ENCODE data around the gene WBP1L. TPM values are rescaled to one million over a fixed set of nuclear protein-coding genes. Genes with fewer than 3 reads are reported as not detected.

Gene WBP1L
- total RNA-seq, 2 donors from 2014 or later: 136 to 168 TPM

DNA sequence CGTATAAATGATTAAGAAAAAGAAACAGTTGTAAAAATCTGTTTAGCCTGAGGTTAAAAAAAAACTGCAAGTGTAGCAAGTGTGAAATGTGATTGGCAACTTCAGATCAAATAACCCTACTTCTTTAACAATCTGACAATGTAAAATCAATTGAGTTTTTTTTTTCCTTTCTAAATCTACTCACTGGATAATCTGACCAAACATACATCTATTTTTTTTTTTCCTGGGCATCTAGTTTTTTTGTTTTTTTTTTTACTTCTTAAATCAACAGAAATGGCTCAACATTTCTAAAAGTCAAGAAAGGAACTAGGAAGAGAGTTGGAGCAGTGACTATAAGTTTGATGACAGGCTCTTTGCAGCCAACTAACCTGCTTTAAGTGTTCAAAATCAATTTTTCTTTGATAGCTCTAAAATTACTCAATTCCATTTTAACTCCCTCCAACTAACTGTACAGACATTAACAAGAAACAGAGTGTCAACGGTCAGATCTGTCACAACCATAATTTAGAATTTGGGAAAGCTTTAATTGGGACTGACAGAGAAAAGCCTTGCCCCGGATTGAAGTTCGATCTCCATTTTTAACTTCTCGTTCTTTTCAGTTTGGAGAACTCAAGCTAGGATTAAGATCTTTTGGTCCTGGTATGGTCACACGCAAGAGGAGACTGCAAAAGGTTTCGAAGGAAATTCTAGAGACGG, 30.8 kb upstream of the WBP1L start:
- Histone ChIP-seq H3K27me3 (replicated peaks; ENCODE audit: insufficient read depth) (no peaks in the 10 kb centered on the region), H3K36me3 (no peaks in the 10 kb centered on the region), H3K27ac (peak overlapping the region; percentile 85 to 91), H3K4me1 (replicated peaks) (no peaks in the 10 kb centered on the region), H3K4me3 (peak overlapping the region; percentile 81 to 93), H3K9me3 (no peaks in the 10 kb centered on the region)
- no peak for DNase-seq (ENCODE audit: low spot score)
- TF ChIP-seq POLR2AphosphoS5 (IDR thresholded peaks at IDR 0.05) (no peak), POLR2A (IDR thresholded peaks at IDR 0.05) (no peak)
- TF ChIP-seq, protein P1, sequence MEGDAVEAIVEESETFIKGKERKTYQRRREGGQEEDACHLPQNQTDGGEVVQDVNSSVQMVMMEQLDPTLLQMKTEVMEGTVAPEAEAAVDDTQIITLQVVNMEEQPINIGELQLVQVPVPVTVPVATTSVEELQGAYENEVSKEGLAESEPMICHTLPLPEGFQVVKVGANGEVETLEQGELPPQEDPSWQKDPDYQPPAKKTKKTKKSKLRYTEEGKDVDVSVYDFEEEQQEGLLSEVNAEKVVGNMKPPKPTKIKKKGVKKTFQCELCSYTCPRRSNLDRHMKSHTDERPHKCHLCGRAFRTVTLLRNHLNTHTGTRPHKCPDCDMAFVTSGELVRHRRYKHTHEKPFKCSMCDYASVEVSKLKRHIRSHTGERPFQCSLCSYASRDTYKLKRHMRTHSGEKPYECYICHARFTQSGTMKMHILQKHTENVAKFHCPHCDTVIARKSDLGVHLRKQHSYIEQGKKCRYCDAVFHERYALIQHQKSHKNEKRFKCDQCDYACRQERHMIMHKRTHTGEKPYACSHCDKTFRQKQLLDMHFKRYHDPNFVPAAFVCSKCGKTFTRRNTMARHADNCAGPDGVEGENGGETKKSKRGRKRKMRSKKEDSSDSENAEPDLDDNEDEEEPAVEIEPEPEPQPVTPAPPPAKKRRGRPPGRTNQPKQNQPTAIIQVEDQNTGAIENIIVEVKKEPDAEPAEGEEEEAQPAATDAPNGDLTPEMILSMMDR (IDR thresholded peaks at IDR 0.05): no peak
- WGBS: 6% methylated on average over 8 of the region's 8 CpGs
- intact Hi-C loops (cut with DNase I): loop anchor here (5.0 kb wide), 1 partner anchor 66 kb away; no protein-coding TSS in a partner anchor

DNA sequence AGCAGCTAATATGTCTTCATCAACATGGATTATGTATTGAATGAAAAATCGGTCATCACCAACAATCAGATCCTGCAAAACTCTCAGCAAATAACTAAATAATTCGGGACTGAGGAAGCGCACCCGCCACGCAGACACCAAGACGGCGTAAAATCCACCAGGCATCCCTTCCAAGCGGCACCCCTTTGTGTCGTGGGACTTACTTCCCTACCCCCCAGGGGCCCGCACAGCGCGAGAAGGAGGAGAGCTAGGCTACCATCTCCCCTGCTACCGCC, 30.3 kb upstream of the WBP1L start:
- intact Hi-C loops (cut with DNase I): loop anchor here (5.0 kb wide), 1 partner anchor 66 kb away; no protein-coding TSS in a partner anchor
- Histone ChIP-seq H3K9me3 (no peaks in the 10 kb centered on the region), H3K27me3 (replicated peaks; ENCODE audit: insufficient read depth) (no peaks in the 10 kb centered on the region), H3K4me1 (replicated peaks) (no peaks in the 10 kb centered on the region), H3K36me3 (no peaks in the 10 kb centered on the region), H3K4me3 (peak overlapping the region; percentile 81 to 93), H3K27ac (peak overlapping the region; percentile 85 to 91)
- TF ChIP-seq, protein P1 (IDR thresholded peaks at IDR 0.05): no peak
- TF ChIP-seq POLR2AphosphoS5 (IDR thresholded peaks at IDR 0.05) (no peak), POLR2A (IDR thresholded peaks at IDR 0.05) (no peak)
- DNase-seq (ENCODE audit: low spot score): no peak
- WGBS: under 1% methylated on average over 13 of the region's 13 CpGs

DNA sequence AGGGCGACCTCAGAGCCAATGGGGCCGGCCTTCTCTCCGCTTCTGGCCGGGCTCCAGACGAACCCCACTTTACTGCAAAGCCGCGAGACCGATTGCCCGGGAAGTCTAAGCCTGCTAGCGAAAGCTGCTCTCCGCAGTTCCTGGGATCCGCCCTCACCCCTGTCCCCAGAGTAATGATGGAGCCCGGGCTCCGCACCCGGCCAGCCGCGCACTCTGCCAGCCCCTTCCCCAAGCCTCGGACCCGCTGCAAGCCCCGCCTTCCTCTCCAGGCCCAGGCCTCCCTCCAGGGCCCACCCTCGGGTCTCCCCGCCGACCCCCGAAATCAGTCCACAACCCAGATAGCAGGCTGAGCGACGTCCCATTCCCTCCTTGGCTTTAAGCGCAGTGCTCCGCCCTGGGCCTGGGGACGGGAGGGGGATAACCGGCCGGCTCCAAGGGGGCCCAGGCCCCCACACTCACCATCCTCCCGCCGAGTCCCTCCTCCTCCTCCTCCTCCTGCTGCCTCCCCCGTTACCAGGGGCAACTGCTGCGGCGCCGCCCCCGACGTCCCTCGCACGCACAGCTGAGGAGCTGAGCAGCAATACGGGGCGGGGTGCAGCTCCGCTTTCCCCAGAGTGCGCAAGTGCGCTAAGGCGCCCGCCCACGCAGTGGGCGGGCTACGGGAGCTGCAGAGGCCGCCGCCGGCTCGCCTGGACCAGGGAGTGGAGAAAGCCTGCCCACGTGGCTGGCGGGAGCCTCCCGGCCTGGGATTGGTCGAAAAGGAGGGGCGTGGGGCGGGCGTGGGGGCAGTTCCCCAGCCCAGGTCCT, 29.7 kb upstream of the WBP1L start, which contains the start of gene ARL3:
ARL3 (minus strand) TSS at position 584 of the 807 bp plus-strand sequence; CDS start at position 462, 122 bp downstream.
- peak within 1 kb of the TSS; percentile 85 to 91 for H3K27ac ChIP-seq
- peak; percentile 91 for TF ChIP-seq POLR2AphosphoS5 (IDR thresholded peaks at IDR 0.05)
- TF ChIP-seq POLR2A (IDR thresholded peaks at IDR 0.05): peak; percentile 42
- TF ChIP-seq, protein P1 (IDR thresholded peaks at IDR 0.05): peak in 2 of 4 experiments; percentile 51 to 52
- intact Hi-C loops (cut with DNase I): loop anchor here (2.0 to 5.0 kb wide), 2 partner anchors 31 to 67 kb away; no protein-coding TSS in a partner anchor
- no peaks in the 10 kb centered on the region for H3K4me1 ChIP-seq (replicated peaks)
- peak within 1 kb of the TSS; percentile 81 to 93 for H3K4me3 ChIP-seq
- WGBS: under 1% methylated on average over 61 of the region's 62 CpGs
- no peaks in the 10 kb centered on the region for H3K27me3 ChIP-seq (replicated peaks; ENCODE audit: insufficient read depth)
- H3K36me3 ChIP-seq: no peaks in the 10 kb centered on the region
- DNase-seq (ENCODE audit: low spot score): peak; percentile 97
- no peaks in the 10 kb centered on the region for H3K9me3 ChIP-seq

DNA sequence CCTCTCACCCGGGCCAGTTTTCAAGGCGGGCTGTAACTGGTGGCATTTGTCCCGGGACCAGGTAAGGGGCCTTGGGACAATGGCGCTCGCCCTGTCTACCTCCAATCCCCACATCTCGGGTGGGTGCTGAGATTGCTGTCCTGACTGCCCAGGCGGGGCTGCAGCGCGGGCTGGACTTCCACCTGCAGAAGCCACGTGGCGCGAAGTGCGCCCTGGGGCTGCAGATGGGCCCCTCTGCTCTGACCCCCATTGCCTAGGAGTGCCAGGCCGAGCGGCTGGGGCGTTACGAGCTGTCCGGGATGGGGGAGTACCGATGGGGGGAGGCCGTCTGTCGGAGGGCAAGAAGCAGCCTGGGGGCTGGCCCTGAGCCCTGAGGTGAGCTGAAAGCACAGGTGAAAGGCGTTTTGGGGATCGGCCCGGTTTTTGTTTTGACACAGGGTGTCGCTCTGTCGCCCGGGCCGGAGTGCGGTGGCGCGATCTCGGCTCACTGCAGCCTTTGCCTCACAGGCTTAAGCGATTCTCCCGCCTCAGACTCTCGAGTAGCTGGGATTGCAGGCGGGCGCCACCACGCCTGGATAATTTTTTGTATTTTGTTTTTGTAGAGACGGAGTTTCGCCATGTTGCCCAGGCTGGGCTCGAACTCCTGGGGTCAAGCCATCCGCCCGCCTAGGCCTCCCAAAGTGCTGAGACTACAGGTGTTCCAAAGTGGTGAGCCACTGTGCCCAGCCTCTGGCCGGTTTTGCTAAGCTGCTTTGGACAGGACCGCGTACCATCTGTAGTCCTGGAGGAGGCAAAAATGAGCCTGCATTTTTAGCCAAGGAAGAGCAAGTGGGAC, 28.9 kb upstream of the WBP1L start, which contains the start of gene SFXN2:
SFXN2 (plus strand) TSS at position 16 of the 835 bp plus-strand sequence. CDS start 12,001 bp downstream, outside the sequence.
- peak within 1 kb of the TSS; percentile 81 to 93 for H3K4me3 ChIP-seq
- TF ChIP-seq POLR2A (IDR thresholded peaks at IDR 0.05) (no peak), POLR2AphosphoS5 (IDR thresholded peaks at IDR 0.05) (no peak)
- TF ChIP-seq, protein P1 (IDR thresholded peaks at IDR 0.05): no peak
- intact Hi-C loops (cut with DNase I): loop anchor here (2.0 to 5.0 kb wide), 2 partner anchors 30 to 68 kb away; no protein-coding TSS in a partner anchor
- H3K27ac ChIP-seq: peak within 1 kb of the TSS; percentile 85 to 91
- H3K27me3 ChIP-seq (replicated peaks; ENCODE audit: insufficient read depth): no peaks in the 10 kb centered on the region
- no peaks in the 10 kb centered on the region for H3K36me3 ChIP-seq
- DNase-seq (ENCODE audit: low spot score): peak; percentile 51
- H3K9me3 ChIP-seq: no peaks in the 10 kb centered on the region
- no peaks in the 10 kb centered on the region for H3K4me1 ChIP-seq (replicated peaks)
- 3% methylated on average over 46 of the region's 46 CpGs for WGBS
